GM21529 (cell line): ENCODE measurements around the gene ROMO1.
"Not testable (repeated sequence)": the region's sequence is repeated elsewhere in the genome, so short reads cannot be mapped to it uniquely, and the experiment has no call there.

Experiments used
- ATAC-seq: cut with Tn5 transposase; IDR thresholded peaks from one replicate; pipeline ENCODE4 v1.9.1; 2021; ENCODE audit not compliant: unreplicated experiment

The ROMO1 gene

DNA sequence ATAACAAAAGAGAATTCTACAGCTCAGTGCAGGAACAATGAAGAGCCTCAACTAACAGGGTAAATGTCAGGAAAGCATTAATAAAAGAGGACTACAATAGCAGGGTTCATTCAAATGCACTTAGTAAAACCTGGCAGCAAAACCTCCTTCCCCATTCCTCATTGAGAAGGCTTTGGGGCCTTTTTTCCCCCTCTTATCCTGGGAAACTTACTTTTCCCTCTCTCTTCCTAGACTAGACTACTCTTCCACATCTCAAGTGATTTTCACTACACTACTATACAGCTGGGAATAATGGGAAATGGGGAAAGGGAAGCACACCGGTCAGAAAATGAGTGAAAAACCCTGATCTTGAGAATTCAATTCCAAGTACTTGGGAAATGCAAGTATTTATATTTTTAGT lies 10.1 kb downstream of the ROMO1 start:
- ATAC-seq: no peak

DNA sequence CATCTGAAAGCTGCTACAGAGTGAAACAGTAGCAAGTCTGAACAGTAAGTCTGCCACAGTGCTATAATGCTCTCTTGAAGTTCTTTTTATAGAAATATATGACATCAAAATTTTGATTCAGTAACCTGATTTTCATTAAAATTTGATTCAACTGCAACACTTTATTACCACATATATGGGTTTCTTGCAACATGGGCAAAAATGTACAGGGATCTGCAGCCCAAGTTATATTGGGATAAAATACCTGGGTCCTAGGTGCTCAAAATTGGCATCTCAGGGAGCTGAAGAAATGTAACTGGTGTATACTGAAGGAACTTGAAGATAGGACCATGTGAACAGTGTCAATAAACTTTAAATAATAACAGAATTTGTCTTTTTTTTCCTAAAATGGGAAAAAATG lies 10.8 kb downstream of the ROMO1 start:
- no peak for ATAC-seq

DNA sequence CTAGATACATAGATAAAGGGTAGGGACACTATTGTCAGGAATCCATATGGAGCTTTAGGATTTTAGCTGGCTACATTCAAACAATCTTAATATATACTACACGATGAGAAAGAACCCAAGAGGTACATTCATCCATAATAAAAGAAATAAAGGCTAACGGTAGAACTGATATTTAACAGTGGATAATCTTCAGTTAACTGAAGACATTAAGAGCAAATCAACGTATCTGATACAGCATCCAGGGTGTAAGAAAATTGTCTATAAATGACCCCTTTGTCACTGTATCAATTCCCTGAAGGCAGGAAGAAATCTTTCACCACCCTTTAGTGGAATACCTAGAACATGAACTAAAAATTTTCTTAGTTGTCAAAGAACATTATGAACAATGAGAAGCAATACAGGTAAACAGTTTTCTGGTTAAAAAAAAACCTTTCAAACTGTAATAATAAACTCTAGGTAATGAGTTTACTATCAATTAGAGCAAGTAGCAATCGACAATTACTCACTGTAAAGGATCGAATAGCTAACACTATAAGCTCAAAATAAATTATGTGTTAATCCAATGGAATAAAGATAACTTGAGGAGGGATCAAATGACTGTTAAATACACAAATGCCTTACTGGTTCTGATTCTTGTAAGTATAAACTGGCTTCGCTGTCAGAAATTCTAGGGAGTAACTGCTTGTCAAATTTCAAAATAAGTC lies 11.8 kb downstream of the ROMO1 start:
- no peak for ATAC-seq

DNA sequence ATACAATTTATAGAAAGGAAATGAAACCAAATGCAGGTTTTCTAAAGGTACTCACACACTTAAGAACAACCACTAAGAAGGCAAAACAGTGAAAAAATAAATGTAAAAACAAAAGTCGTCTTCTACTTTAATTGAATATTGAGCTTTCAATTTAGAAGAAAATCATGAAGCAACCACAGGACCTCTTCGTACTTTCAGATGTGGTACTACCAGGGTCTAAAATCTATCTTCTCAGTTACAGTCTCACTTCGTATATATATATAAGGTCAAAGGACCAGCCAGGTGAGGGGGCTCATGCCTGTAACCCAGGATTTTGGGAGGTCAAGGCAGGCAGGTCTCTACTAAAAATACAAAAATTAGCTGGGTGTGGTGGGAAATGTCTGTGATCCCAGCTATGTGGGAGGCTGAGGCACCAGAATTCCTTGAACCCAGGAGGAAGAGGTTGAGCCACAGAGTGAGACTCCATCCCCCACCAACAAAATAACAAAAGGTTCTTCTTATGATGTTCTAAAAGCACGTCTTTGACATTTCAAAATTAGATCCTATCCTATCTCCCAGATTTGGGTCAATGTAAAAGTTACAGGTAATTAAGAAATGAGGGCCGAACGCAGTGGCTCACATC lies 12.5 kb downstream of the ROMO1 start:
- ATAC-seq: no peak

DNA sequence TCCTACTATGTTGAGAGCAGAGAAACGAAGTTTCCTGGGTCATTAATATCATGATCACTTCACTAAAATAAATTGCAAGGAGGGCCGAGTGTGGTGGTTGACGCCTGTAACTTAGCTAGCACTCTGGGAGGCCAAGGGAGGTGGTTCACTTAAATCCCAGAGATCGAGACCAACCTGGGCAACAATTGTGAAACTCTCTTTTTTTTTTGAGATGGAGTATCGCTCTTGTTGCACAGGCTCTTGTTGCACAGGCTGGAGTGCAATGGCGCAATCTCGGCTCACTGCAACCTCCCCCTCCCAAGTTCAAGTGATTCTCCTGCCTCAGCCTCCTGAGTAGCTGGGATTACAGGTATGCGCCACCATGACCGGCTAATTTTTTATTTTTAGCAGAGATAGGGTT lies 13.9 kb downstream of the ROMO1 start:
- not testable (repeated sequence) for ATAC-seq

DNA sequence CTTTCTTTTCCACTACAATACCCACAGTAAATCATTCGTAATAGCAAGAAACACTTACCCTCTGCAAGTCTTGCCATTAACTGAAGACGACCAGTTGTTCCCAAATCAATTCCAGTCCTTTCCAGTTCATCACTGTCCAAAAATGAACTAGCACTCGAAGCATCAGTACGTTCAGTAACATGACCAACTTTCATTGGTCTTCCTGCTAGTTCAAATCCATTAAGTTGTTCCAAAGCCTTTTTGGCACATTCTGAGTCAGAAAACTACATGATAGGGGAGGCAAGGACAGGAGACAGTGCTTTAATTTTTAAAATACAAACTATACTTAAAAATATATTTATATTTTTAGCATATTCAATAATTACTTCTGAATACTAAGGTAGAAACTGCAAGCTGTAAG lies 14.9 kb downstream of the ROMO1 start:
- no peak for ATAC-seq

DNA sequence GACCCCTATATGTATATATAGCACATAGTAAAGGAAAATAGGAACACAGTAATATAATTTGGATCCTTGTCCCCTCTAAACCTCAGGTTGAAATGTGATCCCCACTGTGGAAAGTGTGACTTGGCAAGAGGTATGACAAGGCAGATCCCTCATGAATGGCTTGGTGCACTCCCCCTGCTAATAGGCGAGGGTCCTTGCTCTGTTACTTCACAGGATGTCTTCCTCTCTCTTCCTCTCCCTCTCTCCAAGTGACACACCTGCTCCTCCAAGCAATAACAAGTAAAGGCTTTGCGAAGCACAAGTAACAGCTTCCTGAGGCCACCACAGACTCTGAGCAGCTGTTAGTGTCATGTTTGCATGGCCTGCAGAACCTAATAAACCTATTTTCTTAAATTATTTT lies 16.4 kb downstream of the ROMO1 start:
- ATAC-seq: no peak

DNA sequence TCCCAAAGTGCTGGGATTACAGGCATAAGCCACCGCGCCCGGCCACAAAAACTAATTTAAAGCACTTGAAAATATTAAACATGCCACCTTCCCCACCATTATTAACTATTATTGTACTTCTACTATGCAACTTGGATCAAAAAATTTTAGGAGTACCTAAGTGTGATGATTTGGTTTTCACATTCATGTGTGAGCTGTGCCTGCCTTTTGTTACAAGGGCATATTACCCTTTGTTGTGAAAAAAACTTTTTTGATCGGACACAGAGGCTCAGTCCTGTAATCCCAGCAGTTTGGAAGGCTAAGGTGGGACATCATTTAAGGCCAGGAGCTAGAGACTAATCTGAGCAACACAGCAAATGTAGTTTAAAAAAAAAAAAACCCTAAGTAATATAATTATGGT lies 17.1 kb downstream of the ROMO1 start:
- ATAC-seq: no peak

DNA sequence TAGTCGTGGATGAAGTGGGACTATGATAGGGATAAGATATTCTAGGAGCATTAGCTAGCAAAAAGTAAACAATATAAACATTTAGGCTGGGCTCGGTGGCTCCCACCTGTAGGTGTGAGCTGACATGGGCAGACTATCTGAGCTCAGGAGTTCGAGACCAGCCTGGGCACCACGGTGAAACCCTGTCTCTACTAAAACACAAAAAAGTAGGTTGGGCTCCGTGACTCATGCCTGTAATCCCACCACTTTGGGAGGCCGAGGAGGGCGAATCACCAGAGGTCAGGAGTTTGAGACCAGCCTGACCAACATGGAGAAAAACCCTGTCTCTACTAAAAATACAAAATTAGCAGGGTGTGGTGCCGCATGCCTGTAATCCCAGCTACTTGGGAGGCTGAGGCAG lies 19.1 kb downstream of the ROMO1 start:
- ATAC-seq: not testable (repeated sequence)

DNA sequence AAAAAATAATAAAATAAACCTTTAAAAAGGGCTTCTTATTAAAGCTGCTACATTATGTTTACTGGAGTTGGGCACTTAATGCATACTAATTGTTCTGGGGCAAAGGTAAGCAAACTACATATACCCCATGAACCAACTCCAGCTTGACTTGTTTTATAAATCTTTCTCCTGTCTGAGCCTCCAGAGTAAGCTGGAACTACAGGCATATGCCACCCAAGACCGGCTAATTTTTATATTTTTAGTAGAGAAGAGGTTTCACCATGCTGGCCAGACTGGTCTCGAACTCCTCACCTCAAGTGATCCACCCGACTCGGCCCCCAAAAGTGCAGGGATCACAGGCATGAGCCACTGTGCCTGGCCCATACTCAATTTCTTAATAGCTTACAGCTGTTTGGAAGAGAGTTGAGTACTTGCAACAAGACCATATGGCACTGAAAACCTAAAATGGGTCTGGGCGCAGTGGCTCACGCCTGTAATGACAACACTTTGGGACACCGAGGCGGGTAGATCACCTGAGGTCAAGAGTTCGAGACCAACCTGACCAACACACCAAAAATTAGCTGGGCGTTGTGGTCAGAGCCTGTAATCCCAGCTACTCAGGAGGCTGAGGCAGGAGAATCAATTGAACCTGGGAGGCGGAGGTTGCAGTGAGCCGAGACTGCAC lies 19.9 kb downstream of the ROMO1 start:
- no peak for ATAC-seq

DNA sequence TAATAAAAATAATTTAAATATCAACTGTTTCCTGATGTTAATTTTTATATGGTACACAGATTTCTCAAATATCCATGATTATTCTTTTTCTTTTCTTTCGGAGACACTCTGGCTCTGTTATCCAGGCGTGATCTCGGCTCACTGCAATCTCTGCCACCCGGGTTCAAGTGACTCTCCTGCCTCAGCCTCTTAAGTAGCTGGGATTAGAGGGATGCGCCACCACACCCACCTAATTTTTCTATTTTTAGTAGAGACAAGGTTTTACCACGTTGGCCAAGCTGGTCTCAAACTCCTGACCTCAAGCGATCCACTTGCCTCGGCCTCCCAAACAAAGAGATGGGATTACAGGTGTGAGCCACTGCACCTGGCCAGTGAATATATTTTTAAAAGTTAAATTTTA lies 20.5 kb downstream of the ROMO1 start:
- ATAC-seq: no peak

DNA sequence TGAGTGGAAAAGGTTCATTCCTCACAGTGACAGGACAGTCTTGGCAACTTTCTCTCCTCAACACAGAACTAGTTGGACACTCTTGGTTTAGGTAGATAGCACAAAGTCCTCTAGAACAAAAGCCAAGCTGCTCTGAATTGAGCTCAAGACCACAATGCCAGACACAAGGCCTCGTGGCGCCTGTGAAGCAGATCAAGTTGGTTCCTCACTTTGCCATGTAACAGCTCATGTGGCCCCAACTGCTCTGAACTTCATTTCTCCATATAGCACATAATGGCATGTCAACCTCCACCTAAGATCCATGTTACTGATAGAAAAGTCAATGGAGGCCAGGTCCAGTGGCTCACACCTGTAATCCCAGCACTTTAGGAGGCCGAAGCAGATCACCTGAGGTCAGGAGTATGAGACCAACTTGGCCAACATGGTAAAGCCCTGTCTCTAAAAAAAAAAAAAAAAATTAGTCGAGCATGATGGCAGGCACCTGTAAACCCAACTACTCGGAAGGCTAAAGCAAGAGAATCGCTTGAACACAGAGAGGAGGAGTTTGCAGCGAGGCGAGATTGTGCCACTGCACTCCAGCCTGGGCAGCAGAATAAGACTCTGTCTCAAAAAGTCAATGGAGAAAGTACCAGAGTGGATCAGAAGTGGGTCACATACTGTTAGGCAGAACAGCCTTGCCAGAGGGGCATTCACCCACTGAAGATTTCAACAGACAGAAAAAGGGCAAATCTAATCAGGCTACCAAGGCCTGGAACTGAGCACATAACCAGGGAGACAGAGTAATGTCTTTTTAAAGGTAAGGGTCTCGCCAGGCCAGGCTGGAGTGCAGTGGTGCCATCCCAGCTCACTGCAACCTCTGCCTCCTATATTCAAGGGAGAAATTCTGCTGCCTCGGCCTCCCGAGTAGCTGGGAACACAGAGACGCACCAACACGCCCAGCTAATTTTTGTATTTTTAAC lies 21.2 kb downstream of the ROMO1 start:
- ATAC-seq: no peak

DNA sequence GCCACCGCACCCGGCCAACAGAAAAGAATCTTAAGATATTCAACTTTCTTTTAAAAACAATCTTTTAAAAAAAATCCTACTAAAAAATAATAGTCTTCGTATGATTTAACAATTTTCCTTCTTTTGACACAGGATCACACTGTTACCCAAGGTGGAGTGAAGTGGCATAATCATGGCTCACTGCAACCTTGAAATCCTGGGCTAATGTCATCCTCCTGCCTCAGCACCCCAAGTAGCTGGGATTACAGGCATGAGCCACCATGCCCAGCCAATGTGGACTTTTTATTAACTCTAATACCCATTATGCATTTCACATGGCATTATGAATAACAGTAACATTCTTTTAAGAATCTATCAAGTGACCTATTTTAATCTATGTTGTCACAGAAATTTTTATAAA lies 22.0 kb downstream of the ROMO1 start:
- ATAC-seq: no peak

DNA sequence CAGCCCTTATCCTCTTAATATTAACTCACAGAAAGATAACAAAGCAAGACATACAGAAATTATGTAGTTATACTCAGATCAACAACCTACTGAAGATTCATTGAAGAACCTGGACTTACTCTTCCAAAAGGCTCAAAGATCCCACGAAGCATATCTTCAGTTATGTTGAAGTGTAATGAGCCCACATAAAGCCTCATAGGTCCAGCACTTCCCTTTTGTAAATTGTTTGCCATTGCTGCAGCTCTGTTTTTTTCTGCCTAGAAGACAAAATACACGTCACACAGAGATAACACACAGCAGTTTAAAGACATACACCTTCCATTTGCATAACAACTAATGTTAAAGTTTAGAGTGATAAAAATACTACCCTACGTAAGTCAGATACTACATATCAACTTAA lies 22.4 kb downstream of the ROMO1 start:
- no peak for ATAC-seq

DNA sequence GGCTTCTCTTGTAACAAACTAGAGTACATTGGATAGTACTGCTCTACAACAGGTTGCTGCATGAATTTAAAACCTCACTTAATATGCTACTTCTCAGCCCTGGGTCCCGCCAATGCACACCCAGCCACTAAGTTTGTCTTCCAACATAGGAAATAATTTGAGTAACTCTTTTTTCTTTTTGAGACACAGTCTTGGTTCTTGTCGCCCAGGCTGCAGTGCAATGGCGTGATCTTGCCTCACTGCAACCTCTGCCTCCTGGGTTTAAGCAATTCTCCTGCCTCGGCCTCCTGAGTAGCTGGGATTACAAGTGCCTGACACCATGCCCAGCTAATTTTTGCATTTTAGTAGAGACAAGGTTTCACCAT lies 24.1 kb downstream of the ROMO1 start:
- not testable (repeated sequence) for ATAC-seq

DNA sequence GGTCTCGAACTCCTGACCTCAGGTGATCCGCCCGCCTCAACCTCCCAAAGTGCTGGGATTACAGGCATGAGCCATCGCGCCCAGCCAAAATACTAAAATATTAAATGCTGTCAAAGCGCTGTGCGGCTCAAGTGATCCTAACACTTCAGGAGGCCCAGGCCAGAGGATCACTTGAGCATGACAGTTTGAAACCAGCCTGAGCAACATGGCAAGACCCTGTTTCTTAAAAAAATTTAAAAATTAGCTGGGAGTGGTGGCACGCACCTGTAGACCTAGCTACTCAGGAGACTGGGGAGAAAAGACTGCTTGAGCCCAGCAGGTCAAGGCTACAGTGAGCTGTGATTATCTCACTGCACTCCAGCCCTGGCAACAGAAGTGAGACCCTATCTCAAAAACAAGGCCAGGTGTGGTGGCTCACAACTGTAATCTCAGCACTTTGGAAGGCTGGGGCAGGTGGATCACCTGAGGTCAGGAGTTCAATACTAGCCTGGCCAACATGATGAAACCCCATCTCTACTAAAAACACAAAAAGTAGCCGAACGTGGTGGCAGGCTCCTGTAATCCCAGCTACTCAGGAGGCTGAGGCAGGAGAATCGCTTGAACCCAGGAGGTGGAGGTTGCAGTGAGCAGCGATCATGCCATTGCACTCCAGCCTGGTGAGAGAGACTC lies 24.6 kb downstream of the ROMO1 start:
- not testable (repeated sequence) for ATAC-seq

DNA sequence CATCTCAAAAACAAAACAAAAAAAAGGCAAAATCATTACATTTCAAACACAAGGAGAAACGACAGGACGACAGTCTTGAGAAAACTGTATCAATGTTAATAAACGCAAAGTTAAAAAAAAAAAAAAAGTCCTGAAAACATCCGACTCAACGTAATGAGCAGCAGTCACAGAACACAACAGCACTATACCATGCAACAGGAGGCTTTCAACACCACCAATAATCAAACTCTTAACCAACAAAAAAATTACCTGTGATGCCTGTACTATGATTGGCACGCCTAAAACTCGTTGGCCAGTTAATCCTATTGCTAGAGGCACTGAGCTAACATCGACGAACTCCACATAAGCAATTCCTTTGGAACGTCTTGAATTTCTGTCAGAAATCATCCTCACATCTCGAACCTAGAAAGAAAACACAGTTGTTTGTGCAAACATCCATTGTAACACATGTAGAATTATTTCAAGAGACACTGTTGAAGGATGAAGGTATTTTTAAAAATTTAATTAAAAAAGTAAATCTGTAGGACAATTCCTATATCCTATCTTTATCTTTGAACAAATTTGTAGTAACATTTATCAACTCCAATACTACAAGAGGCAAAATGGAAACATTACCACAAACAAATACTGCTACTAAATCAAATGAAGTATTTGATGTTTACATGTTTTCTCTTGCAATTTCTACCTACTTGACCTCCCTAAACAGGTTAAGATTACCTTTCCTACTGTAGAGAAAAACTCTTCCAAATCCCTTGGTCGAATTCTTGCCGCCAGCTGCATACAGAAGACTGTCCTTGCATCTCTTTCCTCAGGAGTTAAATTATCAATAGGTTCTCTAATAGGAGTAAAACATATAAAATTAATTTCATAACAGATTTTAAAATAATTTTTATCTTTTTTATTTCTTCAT lies 25.4 kb downstream of the ROMO1 start:
- ATAC-seq: no peak

DNA sequence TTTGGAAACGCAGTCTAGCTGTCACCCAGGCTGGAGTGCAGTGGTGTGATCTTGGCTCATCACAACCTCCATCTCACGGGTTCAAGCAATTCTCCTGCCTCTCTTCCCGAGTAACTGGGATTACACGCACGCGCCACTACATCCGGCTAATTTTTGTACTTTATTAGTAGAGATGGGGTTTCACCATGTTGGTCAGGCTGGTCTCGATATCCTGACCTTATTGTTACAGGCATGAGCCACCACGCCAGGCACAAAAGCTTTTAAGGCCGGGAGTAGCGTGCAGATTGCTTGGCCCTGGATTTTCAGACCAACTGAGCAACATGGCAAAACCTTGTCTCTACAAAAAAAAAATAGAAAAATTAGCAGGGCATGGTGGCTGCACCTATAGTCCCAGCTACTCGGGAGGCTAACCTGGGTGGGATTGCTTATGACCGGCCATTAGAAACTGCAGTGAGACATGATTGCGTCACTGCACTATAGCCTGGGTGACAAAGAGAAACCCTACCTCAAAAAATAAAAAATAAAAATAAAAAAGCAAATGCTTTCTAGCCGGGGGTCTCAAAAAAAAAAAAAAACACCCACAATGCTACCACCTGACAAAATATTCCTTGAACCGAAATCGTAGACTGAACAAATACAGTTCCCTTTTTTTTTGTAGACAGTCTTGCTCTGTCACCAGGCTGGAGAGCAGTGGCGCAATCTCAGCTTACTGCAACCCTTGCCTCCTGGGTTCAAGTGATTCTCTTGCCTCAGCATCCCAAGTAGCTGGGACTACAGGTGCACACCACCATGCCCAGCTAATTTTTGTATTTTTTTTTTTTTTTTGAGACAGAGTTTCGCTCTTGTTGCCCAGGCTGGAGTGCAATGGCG lies 27.9 kb downstream of the ROMO1 start:
- ATAC-seq: no peak

DNA sequence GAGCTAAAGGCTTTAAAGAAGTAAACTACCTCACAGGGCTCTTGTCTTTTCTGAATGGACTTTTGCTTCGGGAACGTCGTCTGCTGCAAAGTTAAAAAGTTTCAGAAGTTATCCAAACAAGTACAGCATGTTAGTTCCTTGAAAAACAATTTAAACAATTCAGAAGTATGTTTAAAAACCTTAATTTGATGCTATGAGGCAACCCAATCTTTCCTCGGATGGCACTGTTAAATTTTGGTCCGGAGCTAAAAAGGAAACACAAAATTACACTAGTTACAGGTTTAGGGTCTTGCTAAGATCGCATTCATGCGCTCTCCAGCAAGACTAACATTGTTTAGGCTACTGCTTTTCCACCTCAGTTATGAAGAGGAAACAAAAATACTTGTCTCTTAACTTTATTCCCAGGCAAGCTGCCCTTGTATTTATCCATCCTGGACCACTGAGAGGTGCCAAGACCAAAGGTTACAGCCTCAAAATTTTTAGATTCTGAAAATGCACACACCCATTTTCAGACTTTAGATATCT lies 30.1 kb downstream of the ROMO1 start:
- no peak for ATAC-seq
